ENCODE data around the gene HAUS1.
"Not testable (repeated sequence)": the region's sequence is repeated elsewhere in the genome, so short reads cannot be mapped to it uniquely, and the experiment has no call there.

DNA sequence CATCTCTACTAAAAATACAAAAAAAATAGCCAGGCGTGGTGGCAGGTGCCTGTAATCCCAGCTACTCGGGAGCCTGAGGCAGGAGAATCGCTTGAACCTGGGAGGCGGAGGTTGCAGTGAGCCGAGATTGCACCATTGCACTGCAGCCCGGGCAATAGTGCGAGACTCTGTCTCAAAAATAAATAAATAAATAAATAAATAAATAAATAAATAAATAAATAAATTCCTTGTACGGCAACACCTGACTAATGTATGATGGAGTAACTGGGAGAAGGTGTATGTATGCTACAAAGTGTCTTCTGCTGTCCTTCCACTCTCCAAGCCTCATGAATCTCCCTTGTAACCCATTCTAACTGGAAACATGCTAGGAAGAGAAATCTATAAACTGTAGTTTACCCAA is 26.4 kb downstream of the HAUS1 start:
- TF ChIP-seq CTCF, EZH2, EZH2phosphoT487 (IDR thresholded peaks at IDR 0.05): not testable (repeated sequence)
